Esophagus squamous epithelium (tissue), 5 donors: Measurements from ENCODE around the gene BICRAL. TPM values are rescaled to one million over a fixed set of nuclear protein-coding genes. Genes with fewer than 3 reads are reported as not detected.

Experiments
- DNase-seq: peaks from one replicate; lab custom pipeline; 2025; lab: John Stamatoyannopoulos, UW
- H3K27ac ChIP-seq, 4 donors: fragments of 200-600 bp; sonication (generic); one replicate each; pipeline ENCODE4 v1.5.1; 2016 to 2019; ENCODE audit warnings: mild to moderate bottlenecking in 1 of 4
- H3K27me3 ChIP-seq, 4 donors: fragments of 200-600 bp; sonication (generic); 1 replicate in 3 of 4; 2 replicates in 1 of 4; pipeline versions ENCODE4 v1.5.1 to v1.6.0; 2017 to 2021; ENCODE audit warnings: antibody characterized with exemption in 1 of 4
- H3K36me3 ChIP-seq, 3 donors: fragments of 200-600 bp; sonication (generic); one replicate each; pipeline ENCODE4 v1.5.1; 2016 to 2019
- H3K4me1 ChIP-seq, 3 donors: fragments of 200-600 bp; sonication (generic); one replicate each; pipeline ENCODE4 v1.5.1; 2017 to 2019
- H3K4me3 ChIP-seq, 4 donors: fragments of 200-600 bp; sonication (generic); 1 replicate in 3 of 4; 2 replicates in 1 of 4; pipeline ENCODE4 v1.5.1; 2016 to 2019; ENCODE audit warnings: mild to moderate bottlenecking in 2 of 4, moderate library complexity in 1 of 4
- H3K9me3 ChIP-seq, 3 donors: fragments of 200-600 bp; sonication (generic); one replicate each; pipeline ENCODE4 v1.5.1; 2016 to 2019
- CTCF ChIP-seq, 6 experiments: fragments of 450-650 bp in 4 of 6; fragments of 200-600 bp in 2 of 6; sonication (generic) in 2 of 6; IDR thresholded peaks; one replicate each; pipeline ENCODE4 v1.5.1; 2016 to 2019; ENCODE audit warnings: antibody characterized with exemption in 6 of 6, mild to moderate bottlenecking in 4 of 6, moderate library complexity in 4 of 6
- POLR2A ChIP-seq, 4 donors: fragments of 450-650 bp; IDR thresholded peaks; one replicate each; pipeline ENCODE4 v1.6.1; 2017; ENCODE audit warnings: antibody characterized with exemption in 4 of 4, mild to moderate bottlenecking in 4 of 4, moderate library complexity in 3 of 4
- WGBS, 2 donors: methylation state at CpG; one replicate each; pipeline ENCODE4 v1.1.5; 2018; 5-methylcytosine and 5-hydroxymethylcytosine counted together
- intact Hi-C: fragments of 100-400 bp; cut with DNase I; formaldehyde crosslinking; loops from one replicate; pipeline ENCODE4 v1.15.0; 2022
- total RNA-seq, 4 donors: library from RNA; depleted of rRNA; stranded (reverse); fragments of >200 nt; gene quantifications; one replicate each; pipeline ENCODE4 v1.1.0, GENCODE V29; 2016
- donor health status: DM: yes; HTN: yes; CAD: no.

BICRAL gene
- total RNA-seq, 4 donors from 2014 or later, result 5.8 to 13.9 (median 8.9) TPM

DNA sequence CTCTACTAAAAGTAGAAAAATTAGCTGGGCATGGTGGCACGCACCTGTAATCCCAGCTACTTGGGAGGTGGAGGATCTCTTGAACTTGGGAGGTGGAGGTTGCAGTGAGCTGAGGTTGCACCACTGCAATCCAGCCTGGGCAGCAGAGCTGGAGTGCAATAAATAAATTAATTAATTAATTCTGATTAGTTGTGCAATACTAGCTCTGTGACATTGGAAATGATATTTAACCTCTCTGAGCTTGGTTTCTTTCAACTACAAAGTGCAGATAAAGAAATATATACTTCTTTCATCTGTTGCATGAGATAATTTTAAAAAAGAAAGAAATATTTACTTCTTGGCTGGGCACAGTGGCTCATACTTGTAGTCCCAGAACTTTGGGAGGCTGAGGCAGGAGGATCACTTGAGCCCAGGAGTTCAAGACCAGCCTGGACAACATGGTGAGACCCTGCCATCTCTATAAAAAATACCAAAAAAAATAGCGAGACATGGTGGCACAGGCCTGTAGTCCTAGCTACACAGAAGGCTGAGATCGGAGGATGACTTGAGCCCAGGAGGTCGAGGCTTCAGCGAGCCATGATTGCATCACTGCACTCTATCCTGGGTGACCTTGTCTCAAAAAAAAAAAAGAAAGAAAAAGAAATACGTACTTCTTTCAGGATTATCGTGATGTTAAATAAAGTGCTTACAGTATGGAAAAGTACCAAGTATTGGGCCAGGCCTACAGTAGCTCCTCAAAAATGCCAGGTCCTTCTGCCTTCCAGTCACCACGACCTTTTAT lies 20.4 kb upstream of the BICRAL start:
- 89 to 92% methylated on average over 8 of the region's 8 CpGs for WGBS, 2 donors
- H3K27ac ChIP-seq, result no peak overlapping the region
- intact Hi-C loops, result no loop called here

DNA sequence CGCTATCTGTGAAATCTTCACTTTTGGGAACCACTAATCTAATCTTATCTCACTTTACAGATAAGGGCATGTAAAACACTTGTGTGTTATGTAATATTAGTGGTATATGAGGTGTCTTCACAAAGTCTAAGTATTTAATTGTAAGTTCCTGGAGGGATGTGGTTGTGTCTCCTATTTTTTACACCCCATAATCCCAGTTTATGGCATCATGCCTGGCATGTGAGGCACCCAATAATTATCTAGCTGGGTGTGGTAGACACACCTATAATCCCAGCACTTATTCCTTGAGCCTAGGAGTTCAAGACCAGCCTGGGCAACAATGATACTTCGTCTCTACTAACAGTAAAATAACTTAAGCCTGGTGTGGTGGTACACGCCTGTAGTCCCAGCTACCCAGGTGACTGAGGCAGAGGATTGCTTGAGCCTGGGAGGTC lies 19.4 kb upstream of the BICRAL start:
- TF ChIP-seq POLR2A (IDR thresholded peaks at IDR 0.05), result no peak
- TF ChIP-seq CTCF (IDR thresholded peaks at IDR 0.05), result no peak
- Histone ChIP-seq H3K4me3 (no peak overlapping the region), H3K36me3 (peaks cover 0 to 31% (median 0%) of the 10 kb centered on the region in 3 donors), H3K4me1 (peaks cover 0 to under 1% (median 0%) of the 10 kb centered on the region in 3 donors), H3K27me3 (no peaks in the 10 kb centered on the region), H3K27ac (no peak overlapping the region), H3K9me3 (no peaks in the 10 kb centered on the region)
- WGBS, 2 donors, result 61 to 68% methylated on average over 3 of the region's 3 CpGs
- no peak for DNase-seq
- intact Hi-C loops, result no loop called here

More for the DNA sequence above, 20.4 kb upstream of the BICRAL start:
- no peak overlapping the region for H3K4me3 ChIP-seq
- no peaks in the 10 kb centered on the region for H3K27me3 ChIP-seq
- H3K4me1 ChIP-seq, result no peaks in the 10 kb centered on the region
- DNase-seq, result no peak
- peaks cover 0 to 31% (median 0%) of the 10 kb centered on the region in 3 donors for H3K36me3 ChIP-seq
- no peaks in the 10 kb centered on the region for H3K9me3 ChIP-seq
- TF ChIP-seq CTCF (IDR thresholded peaks at IDR 0.05) (no peak), POLR2A (IDR thresholded peaks at IDR 0.05) (no peak)

DNA sequence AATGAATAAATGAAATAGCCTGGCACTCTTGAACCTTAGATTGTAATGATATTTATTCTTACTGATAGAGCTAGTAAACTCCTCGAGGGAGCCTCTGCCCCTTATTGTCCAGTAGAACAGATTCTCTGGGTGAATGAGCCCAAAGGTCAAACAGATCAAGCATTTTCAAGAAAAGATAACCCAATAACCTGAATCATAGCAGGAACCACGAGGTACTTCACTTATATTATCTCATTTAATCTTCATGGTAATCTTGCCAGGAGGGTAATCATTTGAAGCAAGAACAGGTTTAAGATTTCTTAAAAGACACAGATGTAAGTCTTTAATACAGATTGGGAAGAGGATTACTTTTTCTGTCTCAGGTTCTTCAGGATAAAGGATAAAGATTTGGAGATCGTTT lies 18.9 kb upstream of the BICRAL start:
- no peak for TF ChIP-seq CTCF (IDR thresholded peaks at IDR 0.05)
- TF ChIP-seq POLR2A (IDR thresholded peaks at IDR 0.05), result no peak
- no peaks in the 10 kb centered on the region for H3K9me3 ChIP-seq
- H3K36me3 ChIP-seq, result peaks cover 0 to 31% (median 0%) of the 10 kb centered on the region in 3 donors
- no peak overlapping the region for H3K27ac ChIP-seq
- intact Hi-C loops, result no loop called here
- 62 to 74% methylated on average over 3 of the region's 3 CpGs for WGBS, 2 donors
- H3K4me1 ChIP-seq, result peaks cover 0 to 5% (median 0%) of the 10 kb centered on the region in 3 donors
- H3K4me3 ChIP-seq, result no peak overlapping the region
- no peaks in the 10 kb centered on the region for H3K27me3 ChIP-seq
- no peak for DNase-seq

- Histone ChIP-seq H3K27ac (no peak overlapping the region), H3K4me1 (peaks cover 0 to 5% (median 0%) of the 10 kb centered on the region in 3 donors), H3K9me3 (no peaks in the 10 kb centered on the region), H3K4me3 (no peak overlapping the region), H3K27me3 (no peaks in the 10 kb centered on the region), H3K36me3 (peaks cover 0 to 15% (median 0%) of the 10 kb centered on the region in 3 donors)
- TF ChIP-seq CTCF (IDR thresholded peaks at IDR 0.05) (no peak), POLR2A (IDR thresholded peaks at IDR 0.05) (no peak)
- 82 to 83% methylated on average over 9 of the region's 9 CpGs for WGBS, 2 donors
- no peak for DNase-seq
- intact Hi-C loops, result no loop called here
Observed at GRCh38 chr6:42764911-42765648, 16.8 kb upstream of the BICRAL start.
